ENCODE data around the gene LSM3.

The LSM3 gene

DNA sequence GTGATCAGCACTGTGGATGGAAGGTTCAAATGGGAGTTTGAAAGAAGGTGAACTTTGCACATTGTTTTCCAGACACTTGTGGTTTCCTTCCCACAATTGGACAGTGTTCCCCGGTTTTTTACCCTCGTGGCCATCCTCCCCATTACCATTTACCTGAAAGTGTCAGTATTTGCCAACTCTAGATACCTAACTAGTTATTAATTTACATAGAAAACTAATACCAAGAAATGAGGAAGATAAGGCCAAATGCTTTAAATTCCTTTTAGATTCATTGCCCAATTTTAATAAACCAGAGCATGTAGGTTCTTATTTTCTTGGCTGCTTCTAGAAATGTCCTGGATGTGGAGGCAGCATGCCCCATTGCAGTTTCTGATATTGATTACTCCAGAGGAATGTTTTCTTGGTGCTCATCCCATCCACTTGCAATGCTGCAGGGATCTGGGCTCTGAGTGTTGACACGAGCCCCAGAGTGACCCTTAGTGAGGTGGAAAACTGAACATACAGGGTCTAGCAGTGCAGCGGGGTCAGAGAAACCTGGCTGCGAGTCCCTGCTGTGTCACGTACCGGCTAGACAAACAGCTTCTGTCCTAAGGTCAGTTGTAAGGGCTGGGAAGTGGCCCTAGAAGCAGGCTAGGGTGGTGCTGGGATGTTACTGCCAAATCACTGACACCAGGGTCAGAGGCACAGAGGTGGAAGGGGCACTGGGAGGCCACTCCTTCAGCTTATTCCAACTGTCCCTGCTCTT, 23.5 kb downstream of the LSM3 start:
- DNase-seq: no peak

DNA sequence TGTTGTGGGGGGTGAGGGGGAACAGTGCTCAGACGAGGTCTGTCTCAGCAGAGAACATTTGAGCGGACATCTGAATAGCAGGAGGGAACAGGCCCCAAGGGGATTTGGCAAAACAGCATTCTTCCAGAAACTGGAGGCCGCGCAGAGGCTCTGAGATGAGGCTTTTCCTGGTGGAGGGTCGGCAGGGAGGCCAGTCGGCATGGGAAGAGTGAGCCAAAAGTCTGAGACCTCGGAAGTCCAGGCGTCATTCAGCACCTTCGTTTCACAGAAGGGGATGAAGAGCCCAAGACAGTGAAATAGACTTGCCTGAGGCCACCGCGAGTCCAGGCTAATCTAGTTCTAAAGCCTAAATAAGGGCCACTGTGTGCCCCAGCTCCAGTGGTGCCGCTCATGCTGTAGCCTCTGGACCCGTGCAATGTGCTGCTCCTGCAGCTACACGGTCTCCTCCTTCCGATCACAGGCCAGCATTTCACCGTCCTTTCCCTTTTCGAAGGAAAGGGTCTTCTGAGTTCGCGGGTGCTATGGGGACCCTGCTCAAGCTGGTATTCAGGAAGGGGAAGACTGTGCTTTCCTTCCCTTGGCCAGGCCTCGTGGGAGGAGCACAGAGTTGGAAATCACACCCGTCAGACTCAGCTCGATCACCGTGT, 24.4 kb downstream of the LSM3 start:
- DNase-seq: no peak

DNA sequence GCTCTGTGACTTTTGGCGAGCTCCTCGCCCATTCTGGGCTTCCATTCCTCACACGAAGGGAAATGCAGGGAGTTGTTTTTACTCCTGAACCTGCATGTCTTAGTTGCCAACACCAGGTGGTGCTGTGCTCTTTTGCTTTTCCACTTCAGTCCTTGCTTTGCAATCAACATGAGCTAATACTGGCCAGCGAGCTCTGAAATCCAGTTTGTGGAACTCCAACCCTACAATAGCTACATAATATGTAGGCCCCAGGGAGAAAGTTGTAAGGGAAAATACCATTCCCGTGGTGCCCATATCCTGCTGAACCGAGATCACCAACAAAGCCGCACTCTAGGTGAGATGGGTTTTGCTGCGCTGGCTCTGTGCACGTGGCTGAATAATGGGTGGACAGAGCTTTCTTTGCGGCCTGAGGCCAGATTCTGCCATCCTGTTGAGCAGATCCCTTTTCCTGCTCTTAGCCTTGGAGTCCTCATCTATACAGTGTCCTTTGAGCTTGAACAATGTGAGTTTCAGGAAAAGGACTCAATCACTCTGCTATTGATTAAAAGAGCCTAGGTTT, 25.0 kb downstream of the LSM3 start:
- DNase-seq: no peak

DNA sequence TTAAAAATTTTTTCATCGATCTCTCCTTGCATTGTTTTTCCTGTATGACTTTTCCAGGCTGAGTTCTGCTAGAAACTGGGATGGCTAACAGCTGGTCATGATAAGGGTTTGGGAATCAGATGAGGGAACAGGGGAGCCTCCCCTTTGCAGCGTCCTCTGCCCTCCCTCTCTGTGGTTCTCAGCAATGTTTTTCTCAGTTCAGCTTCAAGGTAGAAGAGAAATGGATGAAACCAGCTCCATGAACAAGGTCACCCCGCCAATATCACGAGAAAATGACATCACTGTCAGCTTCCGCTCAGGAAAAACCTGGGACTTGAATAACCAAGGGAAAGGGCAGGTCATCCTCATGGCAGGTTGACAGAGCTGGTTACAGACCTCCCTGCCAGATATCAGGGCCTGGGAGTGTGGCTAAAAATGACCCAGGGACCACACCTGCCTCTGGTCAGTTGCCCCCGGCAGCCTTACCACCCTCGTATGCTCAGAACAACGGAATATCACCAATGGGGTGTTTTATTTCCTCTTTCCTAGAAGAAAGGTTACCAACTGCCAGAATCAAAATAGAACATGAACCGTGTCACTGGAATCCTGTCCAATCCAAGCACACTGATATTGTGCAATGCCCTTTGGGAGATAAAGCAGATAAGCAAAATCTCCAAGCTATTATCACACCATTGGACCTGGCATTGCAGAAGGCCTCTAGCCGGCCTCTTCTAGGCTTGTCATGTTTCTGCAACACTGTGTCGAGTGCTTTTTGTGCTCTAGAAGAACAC, 26.1 kb downstream of the LSM3 start:
- DNase-seq: no peak

DNA sequence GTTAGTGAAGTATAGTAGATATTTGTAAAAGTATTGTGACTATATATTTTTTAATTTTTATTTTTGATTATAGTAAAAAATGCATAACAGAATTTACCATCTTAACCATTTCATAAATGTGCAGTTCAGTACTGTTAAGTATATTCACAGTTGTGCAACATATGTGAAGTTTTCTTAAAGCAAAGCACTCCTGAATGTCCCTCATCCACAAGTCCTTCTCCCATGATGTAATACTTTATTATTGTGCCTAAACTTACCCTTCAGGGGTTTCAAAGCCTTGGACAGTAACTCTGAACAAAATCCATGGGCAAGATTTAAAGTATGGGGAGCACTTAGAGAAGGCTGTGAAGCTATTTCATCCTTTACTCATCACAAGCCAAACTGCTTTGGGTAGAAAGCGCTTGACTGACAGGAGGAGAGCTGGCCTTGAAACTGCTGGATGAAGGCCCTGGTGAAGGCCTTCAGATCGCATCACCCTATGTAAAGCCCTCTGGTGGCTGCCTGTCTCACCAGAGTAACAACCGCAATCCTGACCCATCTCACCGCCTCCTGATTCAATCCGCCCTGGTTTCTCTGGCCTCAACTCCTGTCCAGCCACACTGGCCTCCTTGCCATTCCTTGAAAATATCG, 28.0 kb downstream of the LSM3 start:
- DNase-seq: no peak

DNA sequence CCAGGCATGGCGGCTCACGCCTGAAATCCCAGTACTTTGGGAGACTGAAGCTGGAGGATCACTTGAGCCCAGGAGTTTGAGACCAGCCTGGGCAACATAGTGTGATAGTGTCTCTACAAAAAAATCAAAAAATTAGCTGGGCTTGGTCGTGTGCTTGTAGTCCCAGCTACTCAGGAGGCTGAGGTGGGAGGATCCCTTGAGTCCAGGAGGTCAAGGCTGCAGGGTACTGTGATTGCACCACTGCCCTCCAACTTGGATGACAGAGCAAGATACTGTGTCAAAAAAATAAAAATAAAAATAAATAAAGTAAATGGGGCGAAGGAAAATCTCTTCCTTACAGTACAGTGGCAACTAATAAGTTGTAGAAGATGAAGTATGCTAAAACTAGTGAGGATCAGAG, 29.6 kb downstream of the LSM3 start:
- no peak for DNase-seq

DNA sequence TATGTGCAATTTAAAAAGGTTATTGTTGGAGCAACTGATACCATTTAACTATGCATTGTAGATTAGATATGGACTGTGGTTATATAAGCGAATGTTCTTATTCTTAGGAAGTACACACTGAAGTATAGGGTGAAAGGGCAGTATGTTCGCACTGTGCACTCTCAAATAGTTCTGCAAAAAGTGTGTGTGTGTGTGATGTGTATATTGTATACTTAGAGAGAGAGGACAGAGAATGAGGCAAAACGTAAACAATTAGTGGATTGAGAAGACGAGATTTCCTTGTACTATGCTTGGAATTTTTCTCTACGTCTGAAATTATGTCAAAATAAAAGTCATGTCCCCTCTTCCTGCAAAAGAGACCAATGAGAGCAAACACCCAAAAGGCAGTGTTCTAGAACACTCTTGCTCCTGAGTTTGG, 30.4 kb downstream of the LSM3 start:
- no peak for DNase-seq

DNA sequence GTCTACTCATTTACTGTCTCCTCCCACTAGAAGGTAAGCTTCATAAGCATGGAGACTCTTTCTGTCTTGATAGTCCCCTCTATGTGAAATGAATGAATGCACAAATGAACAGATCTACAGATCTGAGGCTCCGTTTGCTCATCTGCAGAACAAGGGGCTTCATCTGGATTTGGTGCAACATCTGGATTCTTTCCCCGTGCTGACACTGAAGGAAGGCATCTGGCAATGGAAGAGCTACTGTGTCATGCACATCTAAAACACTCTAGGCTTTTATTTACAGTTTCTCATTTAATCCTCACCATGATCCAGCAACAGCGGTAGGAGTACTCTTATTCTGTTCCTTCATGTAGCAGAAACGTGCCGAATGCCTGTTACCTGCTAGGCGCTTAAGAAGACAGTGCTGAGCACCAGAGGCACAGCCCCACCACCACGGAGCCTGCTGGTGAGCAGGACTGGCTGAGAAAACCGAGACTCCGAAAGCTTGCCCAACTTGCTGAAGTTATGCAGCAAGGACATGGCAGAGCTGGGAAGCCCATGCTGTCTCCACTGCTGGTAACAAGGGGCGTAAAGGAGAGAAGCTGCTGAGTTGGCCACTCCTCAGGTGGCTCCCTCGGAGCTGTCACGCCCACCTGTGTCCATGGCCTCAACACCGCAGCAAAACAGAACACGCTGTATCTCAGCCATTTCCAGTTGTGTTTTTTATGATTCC, 31.1 kb downstream of the LSM3 start:
- no peak for DNase-seq

DNA sequence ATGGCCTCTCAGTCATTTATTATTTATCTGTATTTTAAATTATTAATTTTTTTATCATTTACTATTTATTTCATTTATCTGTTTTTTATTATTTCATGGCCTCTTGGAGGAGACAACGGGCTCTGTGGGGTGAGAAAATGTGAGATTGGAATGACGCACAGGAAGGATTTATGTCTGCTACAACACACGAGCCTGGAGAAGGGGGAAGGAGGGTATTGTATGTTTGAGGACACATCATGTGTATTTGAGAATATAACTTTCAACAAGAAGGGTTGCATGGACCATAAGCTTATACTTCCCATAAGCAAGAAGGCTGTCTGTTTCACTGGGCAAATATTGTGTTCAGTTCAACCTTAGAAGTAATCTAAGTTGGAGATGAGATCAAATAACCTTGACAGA, 31.7 kb downstream of the LSM3 start:
- no peak for DNase-seq

DNA sequence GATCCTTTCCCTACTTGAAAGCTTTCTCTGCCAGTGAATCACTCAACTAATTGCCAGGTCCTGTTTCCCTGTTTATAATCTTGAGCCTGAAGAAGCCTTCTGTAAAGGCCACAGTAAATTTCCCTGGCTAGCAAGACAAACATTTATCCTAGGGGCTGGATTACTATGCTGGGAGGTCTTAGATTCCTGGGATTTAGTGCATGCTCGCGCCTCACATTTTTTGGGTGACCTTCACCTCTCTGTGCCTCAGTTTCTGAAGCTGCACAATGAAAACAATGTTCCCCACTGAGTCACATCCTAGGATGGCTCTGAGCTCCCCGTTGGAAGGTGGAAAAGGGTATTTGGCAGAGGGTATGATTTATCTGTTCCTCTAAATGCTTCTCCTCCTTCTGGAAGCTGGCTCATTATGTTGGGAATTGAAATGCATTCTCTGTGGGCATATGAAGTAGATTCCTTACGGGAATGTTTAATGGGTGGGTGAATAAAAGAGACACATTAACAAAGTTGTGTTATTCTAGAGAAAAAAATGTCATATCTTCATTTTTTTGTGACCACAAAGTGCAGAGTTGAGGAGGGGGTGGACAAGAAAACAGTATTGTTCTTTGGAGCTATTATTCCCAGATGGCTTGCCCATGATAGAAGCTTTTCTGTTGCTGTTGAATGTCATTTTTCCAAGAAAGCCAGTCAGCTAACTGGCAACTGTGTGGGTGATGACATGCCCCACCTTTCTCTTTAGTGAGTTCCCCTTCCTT, 32.4 kb downstream of the LSM3 start:
- no peak for DNase-seq

DNA sequence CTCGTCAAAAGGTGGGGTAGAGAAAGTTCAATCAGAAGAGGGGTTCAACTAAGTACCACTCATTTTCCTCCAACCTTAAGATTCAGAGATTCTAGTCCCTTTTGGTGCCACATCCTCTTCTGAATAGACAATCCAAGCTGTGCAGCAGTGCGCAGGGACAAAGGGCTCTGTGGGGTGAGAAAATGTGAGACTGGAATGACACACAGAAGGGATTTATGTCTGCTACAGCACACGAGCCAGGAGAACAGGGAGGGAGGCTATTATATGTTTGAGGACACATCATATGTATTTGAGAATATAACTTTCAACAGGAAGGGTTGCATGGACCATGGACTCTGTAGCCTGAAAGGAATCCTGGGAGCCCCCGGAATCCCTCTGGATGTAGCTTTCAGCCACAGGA, 33.0 kb downstream of the LSM3 start:
- DNase-seq: no peak

DNA sequence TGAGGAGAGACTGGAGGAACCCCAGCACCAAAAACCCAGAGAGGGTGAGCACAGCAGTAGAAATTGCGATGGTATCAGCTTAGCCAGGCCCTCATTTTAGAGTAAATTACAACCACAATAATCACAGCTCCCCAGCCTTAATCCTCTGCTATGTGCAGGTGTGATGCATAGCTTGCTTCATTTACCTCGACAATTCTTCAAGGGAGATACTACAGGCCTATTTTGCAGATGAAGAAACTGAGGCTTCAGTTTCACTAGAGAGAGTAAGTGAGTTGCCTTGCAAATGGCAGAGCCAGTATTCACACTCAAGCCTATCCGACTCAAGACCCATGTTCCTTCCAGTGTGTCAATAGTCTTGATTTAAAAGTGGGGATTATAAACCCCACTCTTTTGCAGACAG, 33.4 kb downstream of the LSM3 start:
- no peak for DNase-seq

DNA sequence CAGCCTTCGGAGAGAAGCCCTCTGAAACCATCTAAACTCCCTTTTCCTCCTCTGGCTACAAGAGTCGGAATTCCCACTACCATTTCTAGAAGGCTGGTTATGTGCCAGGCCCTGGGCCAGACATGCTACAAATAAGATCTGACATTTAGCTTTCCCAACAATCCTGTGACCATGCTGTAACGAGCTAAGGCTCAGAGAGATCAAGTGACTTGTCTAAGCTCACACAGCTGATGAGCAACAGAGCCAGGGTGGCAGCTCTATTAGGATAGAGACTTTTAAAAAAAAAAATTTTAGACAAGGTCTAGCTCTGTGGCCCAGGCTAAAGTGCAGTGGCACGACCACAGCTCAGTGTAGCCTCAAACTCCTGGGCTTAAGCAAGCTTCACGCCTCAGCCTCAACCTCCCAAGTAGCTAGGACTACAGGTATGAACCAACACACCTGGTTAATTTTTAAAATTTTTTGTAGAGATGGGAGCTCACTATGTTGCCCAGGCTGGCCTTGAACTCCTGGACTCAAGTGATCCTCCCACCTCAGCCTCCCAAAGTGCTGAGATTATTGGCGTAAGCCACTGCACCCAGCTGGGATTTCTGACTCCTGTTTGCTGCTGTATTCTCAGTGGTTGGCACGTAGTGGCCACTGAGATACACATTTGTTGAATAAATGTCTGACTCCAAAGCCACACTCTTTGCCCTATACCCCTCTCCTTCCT, 34.6 kb downstream of the LSM3 start:
- DNase-seq: no peak

DNA sequence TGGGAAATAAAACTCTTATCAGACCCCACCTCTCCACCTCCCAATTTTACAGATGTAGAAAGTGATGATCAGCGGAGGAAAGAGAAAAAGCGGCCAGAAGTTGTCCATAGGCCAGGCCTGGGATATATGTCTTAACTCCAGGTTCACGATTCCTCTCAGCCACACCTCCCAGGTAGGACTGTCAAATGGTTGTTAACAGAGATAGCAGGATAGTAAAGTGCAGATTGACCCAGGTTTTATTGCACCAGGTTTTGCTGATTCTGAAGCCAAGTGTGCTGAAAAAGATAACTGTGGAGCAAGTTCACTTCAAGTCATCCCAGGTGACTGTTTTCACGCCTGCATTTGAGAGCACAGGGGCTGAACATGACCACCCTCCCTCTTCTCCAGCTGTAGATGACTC, 36.1 kb downstream of the LSM3 start:
- DNase-seq: no peak

DNA sequence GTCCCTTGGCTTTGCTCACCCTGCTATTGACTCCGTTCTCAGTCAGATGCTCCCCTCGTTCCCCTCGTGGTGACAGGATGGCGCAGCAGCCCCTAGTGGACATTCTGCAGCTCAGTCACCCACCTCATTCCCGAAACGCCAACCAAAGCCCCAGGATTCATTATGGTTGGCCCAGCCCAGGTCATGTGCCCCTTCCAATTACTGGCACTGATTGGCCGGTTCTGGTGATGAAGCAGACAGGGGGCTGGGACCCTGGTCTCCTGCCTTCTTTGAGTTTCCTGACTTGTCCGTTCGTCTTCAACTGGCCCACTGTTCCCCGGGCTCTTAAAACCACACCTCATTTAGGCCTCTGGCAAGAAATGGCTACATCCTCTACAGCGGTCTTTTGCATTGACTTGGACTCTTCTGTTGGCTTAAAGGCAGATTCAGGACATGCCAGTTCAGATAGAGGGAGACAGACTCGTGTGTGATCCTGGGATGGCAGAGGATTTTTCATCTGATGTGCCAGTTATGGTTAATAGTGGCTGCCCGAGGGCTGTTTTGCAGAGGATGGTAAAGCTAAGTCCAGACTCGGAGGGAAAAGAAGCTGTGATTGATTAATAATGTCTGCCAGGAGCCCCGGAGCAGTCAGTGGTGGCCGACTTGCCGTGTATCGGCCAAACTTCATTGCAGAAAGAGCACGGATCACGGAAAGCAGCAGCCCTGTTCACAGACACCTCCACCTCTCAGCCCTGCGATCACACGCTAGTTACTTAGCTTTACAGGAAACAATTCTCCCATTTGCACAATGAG, 37.8 kb downstream of the LSM3 start:
- DNase-seq: no peak

DNA sequence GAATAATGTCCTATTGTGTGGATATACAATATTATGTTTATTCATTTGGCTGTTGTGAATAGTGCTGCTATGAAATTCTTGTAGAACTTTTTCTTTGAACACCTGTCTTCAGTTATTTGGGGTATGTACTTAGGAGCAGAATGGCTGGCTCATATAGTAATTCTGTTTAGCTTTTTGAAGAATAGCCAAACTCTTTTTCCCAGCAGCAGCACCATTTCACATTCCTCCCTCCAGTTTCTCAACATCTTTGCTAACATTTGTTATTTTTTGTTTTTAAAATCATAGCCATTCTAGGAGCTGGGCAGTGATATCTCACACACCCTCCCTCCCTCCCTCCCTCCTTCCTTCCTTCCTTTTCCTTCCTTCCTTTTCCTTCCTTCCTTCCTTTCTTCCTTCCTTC, 39.7 kb downstream of the LSM3 start:
- DNase-seq: no peak

DNA sequence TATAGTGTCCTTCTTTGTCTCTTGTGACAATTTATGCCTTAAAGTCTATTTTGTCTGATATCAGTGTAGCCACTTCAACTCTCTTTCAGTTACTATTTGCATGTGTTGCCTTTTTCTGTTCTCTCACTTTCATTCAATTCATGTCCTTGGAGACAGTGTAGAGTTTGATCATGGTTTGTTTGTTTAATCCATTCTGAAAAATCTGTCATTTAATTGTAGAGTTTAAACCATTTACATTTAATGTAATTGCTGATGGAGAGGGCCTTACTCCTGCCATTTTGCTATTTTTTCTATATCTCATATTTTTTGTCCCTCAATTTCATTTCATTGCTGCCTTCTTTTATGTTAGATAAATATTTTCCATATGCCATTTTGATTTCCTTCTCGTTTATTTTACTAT, 42.3 kb downstream of the LSM3 start:
- no peak for DNase-seq

DNA sequence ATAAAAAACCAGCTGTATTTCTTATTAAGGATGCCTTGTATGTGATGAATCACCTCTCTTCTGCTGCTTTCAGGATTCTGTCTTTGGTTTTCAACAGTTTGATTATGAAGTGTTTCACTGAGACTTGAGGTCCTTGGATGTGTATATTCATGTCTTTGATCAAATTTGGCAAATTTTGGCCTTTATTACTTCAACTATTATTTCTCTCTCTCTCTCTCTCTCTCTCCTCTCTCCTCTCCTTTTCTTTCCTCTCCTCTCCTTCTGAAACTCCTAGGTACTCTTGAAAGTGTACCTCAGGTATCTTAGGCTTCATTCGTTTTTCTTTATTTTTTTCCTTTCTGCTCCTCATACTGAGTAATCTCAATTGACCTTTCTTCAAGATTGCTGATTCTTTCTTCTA, 43.3 kb downstream of the LSM3 start:
- DNase-seq: no peak

DNA sequence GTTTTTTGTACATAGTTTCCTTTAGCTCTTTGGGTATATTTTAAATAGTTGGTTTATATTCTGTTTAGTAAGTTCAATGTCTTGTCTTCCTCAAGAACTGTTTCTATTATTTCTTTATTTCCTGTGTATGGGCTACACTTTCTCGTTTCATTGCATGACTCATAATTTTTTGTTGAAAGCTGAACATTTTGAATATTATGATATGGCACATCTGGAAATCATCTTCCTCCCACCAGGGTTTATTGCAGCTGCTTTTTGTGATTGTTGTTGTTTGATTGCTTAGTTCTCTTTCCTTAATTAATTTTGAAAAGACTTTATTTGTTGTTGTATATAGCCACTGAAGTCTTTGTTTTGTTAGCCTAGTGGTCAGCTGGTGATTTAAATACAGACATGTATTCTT, 43.8 kb downstream of the LSM3 start:
- DNase-seq: no peak

DNA sequence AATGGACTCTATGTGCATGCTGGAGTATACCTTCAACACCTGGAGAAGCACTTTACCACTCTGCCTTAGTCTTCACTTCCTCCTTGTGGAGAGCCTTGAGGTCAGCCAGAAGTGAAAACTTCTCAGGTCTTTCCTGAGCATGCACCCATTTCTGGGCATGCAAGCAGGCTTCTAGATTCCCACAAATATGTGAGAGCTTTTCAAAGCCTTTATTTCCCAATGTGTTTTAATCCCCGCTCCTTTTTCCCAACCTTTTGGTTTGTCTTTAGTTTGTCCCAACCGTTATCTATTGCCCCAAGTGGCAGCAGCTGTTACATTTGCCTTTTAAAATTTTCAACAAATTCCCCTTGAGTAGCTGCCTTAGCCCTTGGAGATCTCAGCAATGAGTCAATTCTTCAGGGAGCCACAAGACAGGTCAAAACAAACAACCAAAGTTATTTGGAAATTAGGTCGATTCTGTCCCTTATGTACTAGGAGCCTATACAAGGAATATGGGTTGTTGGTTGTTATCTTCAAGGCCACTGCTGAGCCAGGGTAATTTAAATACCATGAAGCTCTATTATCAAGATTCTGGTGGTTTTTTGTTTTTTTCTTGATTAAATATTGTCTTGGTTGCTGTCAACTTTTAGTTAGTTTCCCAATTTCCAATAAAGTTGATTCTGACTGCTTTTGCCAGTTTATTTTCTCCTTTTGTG, 44.4 kb downstream of the LSM3 start:
- DNase-seq: no peak

All from NCI-H510A (cell line).